ENCODE results near the gene TMEM187. TPM values are rescaled to one million over a fixed set of nuclear protein-coding genes. Genes with fewer than 3 reads are reported as not detected.

TMEM187 gene
- total and polyA plus RNA-seq, 10 donors = 2.0 to 12.2 (median 5.6) TPM

GRCh38 chrX:153939573-153939972 lies 33.0 kb upstream of the TMEM187 start:
- WGBS, 5 donors = 63 to 85% (median 69%) methylated on average over 6 to 7 of the region's 7 CpGs
- Histone ChIP-seq H3K27ac (peak overlapping the region in 3 of 8 donors; percentile 82 to 89 (median 83)), H3K9me3 (no peaks in the 10 kb centered on the region), H3K36me3 (peaks cover 0 to 43% (median 0%) of the 10 kb centered on the region in 6 donors), H3K4me1 (peaks cover 0 to 56% (median 31%) of the 10 kb centered on the region in 6 donors), H3K27me3 (replicated peaks in 1 of 7) (no peaks in the 10 kb centered on the region), H3K4me3 (peak overlapping the region in 1 of 8 donors; percentile 74)
- TF ChIP-seq CTCF (IDR thresholded peaks at IDR 0.05 in 8 of 11, conservative IDR thresholded peaks at IDR 0.05 in 3 of 11) (no peak), POLR2A (IDR thresholded peaks at IDR 0.05) (no peak), POLR2AphosphoS5 (IDR thresholded peaks at IDR 0.05) (no peak)
- intact Hi-C loops (cut with DNase I; ENCODE audit: low total_unique reads) = no loop called here
- DNase-seq = no peak

- Histone ChIP-seq H3K27me3 (replicated peaks in 1 of 7) (no peaks in the 10 kb centered on the region), H3K36me3 (peaks cover 0 to 43% (median 0%) of the 10 kb centered on the region in 6 donors), H3K4me1 (peaks cover 4 to 56% (median 30%) of the 10 kb centered on the region in 6 donors), H3K27ac (peak overlapping the region; percentile 13 to 89 (median 72)), H3K9me3 (no peaks in the 10 kb centered on the region), H3K4me3 (peak overlapping the region in 4 of 8 donors; percentile 21 to 74 (median 58))
- no peak for DNase-seq
- no peak for TF ChIP-seq CTCF (IDR thresholded peaks at IDR 0.05 in 8 of 11, conservative IDR thresholded peaks at IDR 0.05 in 3 of 11)
- TF ChIP-seq POLR2AphosphoS5 (IDR thresholded peaks at IDR 0.05) = peak in 2 of 3 donors; percentile 68 to 70
- no peak for TF ChIP-seq POLR2A (IDR thresholded peaks at IDR 0.05)
- 16 to 22% (median 20%) methylated on average over 11 to 23 of the region's 23 CpGs for WGBS, 5 donors
- intact Hi-C loops (cut with DNase I; ENCODE audit: low total_unique reads) = no loop called here
These were observed 31.0 kb upstream of the TMEM187 start for GRCh38 chrX:153941336-153942252.

- Histone ChIP-seq H3K9me3 (no peaks in the 10 kb centered on the region), H3K27me3 (replicated peaks in 1 of 7) (no peaks in the 10 kb centered on the region), H3K4me1 (peaks cover 4 to 82% (median 53%) of the 10 kb centered on the region in 6 donors), H3K4me3 (peak within 1 kb of the TSS; percentile 20 to 74 (median 48)), H3K27ac (peak within 1 kb of the TSS; percentile 14 to 89 (median 78)), H3K36me3 (peaks cover 0 to 39% (median under 1%) of the 10 kb centered on the region in 6 donors)
- TF ChIP-seq POLR2A (IDR thresholded peaks at IDR 0.05) (no peak), CTCF (IDR thresholded peaks at IDR 0.05 in 8 of 11, conservative IDR thresholded peaks at IDR 0.05 in 3 of 11) (no peak), POLR2AphosphoS5 (IDR thresholded peaks at IDR 0.05) (peak in 2 of 3 donors; percentile 62 to 68)
- intact Hi-C loops (cut with DNase I; ENCODE audit: low total_unique reads) = no loop called here
- 2 to 37% (median 16%) methylated on average over 7 to 31 of the region's 31 CpGs for WGBS, 5 donors
- DNase-seq = peak; percentile 92
These were observed 28.3 kb upstream of the TMEM187 start, which contains the start of gene RENBP for GRCh38 chrX:153944140-153944799. Gene RENBP, minus strand, starts transcription at chrX:153944643. Its CDS starts 33 bp downstream, at chrX:153944610.

Data from spleen (tissue), 11 donors.